GM04504 (cell line): ENCODE measurements around the gene FAM120AOS.
"Not testable (repeated sequence)": the region's sequence is repeated elsewhere in the genome, so short reads cannot be mapped to it uniquely, and the experiment has no call there.

Experiments used
- DNase-seq: peaks from one replicate; pipeline ENCODE4 v3.0.0-alpha.2; 2012; ENCODE audit warnings: low read depth

The FAM120AOS gene

GRCh38 chr9:93467062-93467416, 13.7 kb upstream of the FAM120AOS start:
- no peak for DNase-seq

GRCh38 chr9:93466416-93467061, 13.2 kb upstream of the FAM120AOS start:
- no peak for DNase-seq

GRCh38 chr9:93465855-93466254, 12.5 kb upstream of the FAM120AOS start:
- DNase-seq: no peak

- no peak for DNase-seq
Measured at GRCh38 chr9:93464876-93465275, 11.5 kb upstream of the FAM120AOS start.

GRCh38 chr9:93464395-93464794, 11.0 kb upstream of the FAM120AOS start:
- DNase-seq: no peak

- DNase-seq: no peak
Measured at GRCh38 chr9:93463638-93464248, 10.4 kb upstream of the FAM120AOS start.

- no peak for DNase-seq
Measured at GRCh38 chr9:93461821-93462220, 8.4 kb upstream of the FAM120AOS start.

GRCh38 chr9:93461414-93461743, 8.0 kb upstream of the FAM120AOS start:
- DNase-seq: no peak

- DNase-seq: no peak
Measured at GRCh38 chr9:93460689-93461413, 7.5 kb upstream of the FAM120AOS start.

- DNase-seq: no peak
Measured at GRCh38 chr9:93459432-93459847, 6.1 kb upstream of the FAM120AOS start.

GRCh38 chr9:93458712-93459111, 5.3 kb upstream of the FAM120AOS start:
- no peak for DNase-seq

- no peak for DNase-seq
Measured at GRCh38 chr9:93457006-93457405, 3.6 kb upstream of the FAM120AOS start.

GRCh38 chr9:93456504-93456903, 3.1 kb upstream of the FAM120AOS start:
- no peak for DNase-seq

GRCh38 chr9:93456022-93456421, 2.6 kb upstream of the FAM120AOS start:
- DNase-seq: no peak

GRCh38 chr9:93452710-93453046, 703 bp downstream of the FAM120AOS start:
- DNase-seq: no peak

- no peak for DNase-seq
Measured at GRCh38 chr9:93451849-93452709, 1.3 kb downstream of the FAM120AOS start.

- DNase-seq: no peak
Measured at GRCh38 chr9:93450945-93451815, 2.2 kb downstream of the FAM120AOS start, which contains the start of gene FAM120A. Gene FAM120A, plus strand, starts transcription at chr9:93451685. Its CDS starts 231 bp downstream, at chr9:93451916.

GRCh38 chr9:93447655-93448054, 5.7 kb downstream of the FAM120AOS start:
- no peak for DNase-seq

- DNase-seq: no peak
Measured at GRCh38 chr9:93446073-93446472, 7.3 kb downstream of the FAM120AOS start.

GRCh38 chr9:93440896-93441580, 12.3 kb downstream of the FAM120AOS start:
- no peak for DNase-seq

GRCh38 chr9:93439301-93439700, 14.1 kb downstream of the FAM120AOS start:
- not testable (repeated sequence) for DNase-seq
